K562 (cell line): ENCODE measurements around the gene HPCA. TPM values are rescaled to one million over a fixed set of nuclear protein-coding genes. Genes with fewer than 3 reads are reported as not detected.

ENCODE experiments used
- CCAR2 ChIP-seq: fragments of 200-400 bp; formaldehyde crosslinking; IDR thresholded peaks from 2 replicates; pipeline ENCODE4 v1.6.1; 2017; ENCODE audit warnings: mild to moderate bottlenecking, low read depth, low read length
- CREM ChIP-seq: IDR thresholded peaks from 2 replicates; pipeline ENCODE4 v1.6.1; 2014; ENCODE audit warnings: antibody characterized with exemption, low read depth
- FOXO4 ChIP-seq: fragments of 450-650 bp; formaldehyde crosslinking; IDR thresholded peaks from 2 replicates; pipeline ENCODE4 v1.4.0; 2020; ENCODE audit warnings: mild to moderate bottlenecking, moderate library complexity
- HDGF ChIP-seq: fragments of 450-650 bp; IDR thresholded peaks from 2 replicates; pipeline ENCODE4 v1.6.1; 2016
- HINFP ChIP-seq: fragments of 450-650 bp; conservative IDR thresholded peaks from 2 replicates; pipeline ENCODE4 v1.6.1; 2016; ENCODE audit warnings: missing genetic modification characterization, low read depth, mild to moderate bottlenecking, control low read depth, missing compliant biosample characterization
- KLF16 ChIP-seq: IDR thresholded peaks from 2 replicates; pipeline ENCODE4 v1.6.1; 2016; ENCODE audit warnings: antibody characterized with exemption
- PRMT5 ChIP-seq: sonication (generic); formaldehyde crosslinking; IDR thresholded peaks from 2 replicates; pipeline ENCODE4 v1.5.0; 2020; ENCODE audit warnings: missing genetic modification reagents
- RFX7 ChIP-seq: fragments of 250-450 bp; sonication (Bioruptor Pico); IDR thresholded peaks from 2 replicates; pipeline ENCODE4 v1.5.1; 2021; ENCODE audit warnings: mild to moderate bottlenecking
- TAF9B ChIP-seq: fragments of 450-650 bp; IDR thresholded peaks from 2 replicates; pipeline ENCODE4 v1.6.1; 2018; ENCODE audit warnings: mild to moderate bottlenecking; ENCODE audit not compliant: partially characterized antibody
- THRB ChIP-seq: fragments of 450-650 bp; formaldehyde crosslinking; conservative IDR thresholded peaks from 2 replicates; pipeline ENCODE4 v1.4.0; 2022; ENCODE audit warnings: mild to moderate bottlenecking, missing genetic modification characterization
- TSC22D4 ChIP-seq: fragments of 450-650 bp; IDR thresholded peaks from 2 replicates; pipeline ENCODE4 v1.6.1; 2016; ENCODE audit warnings: missing genetic modification characterization, missing biosample characterization, control low read depth
- ZBTB17 ChIP-seq: fragments of 450-650 bp; formaldehyde crosslinking; IDR thresholded peaks from 2 replicates; pipeline ENCODE4 v1.4.0; 2020; ENCODE audit warnings: mild to moderate bottlenecking
- ZBTB8A ChIP-seq: fragments of 450-650 bp; IDR thresholded peaks from 2 replicates; pipeline ENCODE4 v1.6.1; 2018; ENCODE audit warnings: mild to moderate bottlenecking, moderate library complexity; ENCODE audit not compliant: partially characterized antibody
- ZNF197 ChIP-seq: fragments of 200-800 bp; sonication (Bioruptor generic); IDR thresholded peaks from 2 replicates; pipeline ENCODE4 v1.6.1; 2016; ENCODE audit warnings: low read depth, missing genetic modification characterization, missing compliant biosample characterization
- ZNF318 ChIP-seq, 2 experiments: fragments of 450-650 bp; IDR thresholded peaks; 2 replicates each; pipeline ENCODE4 v1.6.1; 2016; ENCODE audit warnings: mild to moderate bottlenecking in 2 of 2, borderline replicate concordance in 1 of 2, low read depth in 1 of 2, moderate library complexity in 1 of 2
- ZZZ3 ChIP-seq: fragments of 450-650 bp; IDR thresholded peaks from 2 replicates; pipeline ENCODE4 v1.6.1; 2016; ENCODE audit warnings: antibody characterized with exemption, mild to moderate bottlenecking, moderate library complexity
- polyA plus RNA-seq, 8 experiments: library from polyadenylated mRNA; depleted of rRNA in 4 of 8; stranded (reverse) in 5 of 8; unstranded in 3 of 8; fragments of >200 nt; fragmentation: Nextera tagmentation in 2 of 8; fragmentation: Illumina TruSeq in 1 of 8; extraction: Ambion mirVana in 2 of 8; extraction: Trizol in 1 of 8; gene quantifications; 2 replicates each; pipeline versions ENCODE4 v1.2.1 to v1.2.3, GENCODE V29; 2011 to 2014; ENCODE audit warnings: inconsistent platforms in 1 of 8, missing spikeins in 1 of 8
- total RNA-seq, 7 experiments: library from RNA; depleted of rRNA in 6 of 7; stranded (reverse); fragments of >200 nt in 6 of 7; fragmentation: Illumina TruSeq in 2 of 7; extraction: Trizol in 2 of 7; gene quantifications; 2 replicates each; pipeline versions ENCODE4 v1.2.1 to v1.2.3, GENCODE V29; 2011 to 2021; ENCODE audit warnings: low replicate concordance in 1 of 7

The HPCA gene
- total and polyA plus RNA-seq, 9 of the 15 experiments (the other 6 are each of a cell fraction or from before 2014, with no cell fraction given), result not detected

GRCh38 chr1:32939655-32940371, 53.5 kb downstream of the HPCA start (continued):
- TF ChIP-seq FOXO4, result no peak
- TF ChIP-seq ZNF197 (CRISPR knock-in tag), result no peak
- TF ChIP-seq HINFP (tag), result no peak
- 0 out of 2 replicates have a peak, but pooled peaks have one; percentile 25 for TF ChIP-seq THRB (CRISPR knock-in tag)
- TF ChIP-seq TAF9B, result no peak
- TF ChIP-seq KLF16, result peak; percentile 80
- no peak for TF ChIP-seq RFX7 (CRISPR knock-in tag)
- TF ChIP-seq ZBTB17, result no peak
- no peak for TF ChIP-seq ZNF318 (IDR thresholded peaks at IDR 0.05; ENCODE audit: borderline replicate concordance in 1 of 2, low read depth in 1 of 2)
- no peak for TF ChIP-seq ZBTB8A
- peak; percentile 41; the same call in 1 of the 2 replicates for TF ChIP-seq CREM
- no peak for TF ChIP-seq HDGF
- no peak for TF ChIP-seq PRMT5 (CRISPR knock-in tag)
- no peak for TF ChIP-seq TSC22D4 (tag)
- TF ChIP-seq ZZZ3, result no peak
- TF ChIP-seq CCAR2, result no peak
